ENCODE data around the gene MFAP5.
"Not testable (repeated sequence)": the region's sequence is repeated elsewhere in the genome, so short reads cannot be mapped to it uniquely, and the experiment has no call there.

- not testable (repeated sequence) for TF ChIP-seq EP300 (IDR thresholded peaks at IDR 0.05; ENCODE audit: borderline replicate concordance in 1 of 2, low read depth in 1 of 2, low read length in 1 of 2); JUND (IDR thresholded peaks at IDR 0.05); REST (IDR thresholded peaks at IDR 0.05; ENCODE audit: low read depth, low read length); POLR2AphosphoS5 (IDR thresholded peaks at IDR 0.05; ENCODE audit: low read depth, low read length); YY1 (IDR thresholded peaks at IDR 0.05; ENCODE audit: low read depth); SIN3A (IDR thresholded peaks at IDR 0.05; ENCODE audit: borderline replicate concordance, low read depth, low read length); ELF1 (IDR thresholded peaks at IDR 0.05)
- TF ChIP-seq, protein P1, sequence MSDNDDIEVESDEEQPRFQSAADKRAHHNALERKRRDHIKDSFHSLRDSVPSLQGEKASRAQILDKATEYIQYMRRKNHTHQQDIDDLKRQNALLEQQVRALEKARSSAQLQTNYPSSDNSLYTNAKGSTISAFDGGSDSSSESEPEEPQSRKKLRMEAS (IDR thresholded peaks at IDR 0.05; ENCODE audit: low read depth), result not testable (repeated sequence)
- TF ChIP-seq, protein P2, sequence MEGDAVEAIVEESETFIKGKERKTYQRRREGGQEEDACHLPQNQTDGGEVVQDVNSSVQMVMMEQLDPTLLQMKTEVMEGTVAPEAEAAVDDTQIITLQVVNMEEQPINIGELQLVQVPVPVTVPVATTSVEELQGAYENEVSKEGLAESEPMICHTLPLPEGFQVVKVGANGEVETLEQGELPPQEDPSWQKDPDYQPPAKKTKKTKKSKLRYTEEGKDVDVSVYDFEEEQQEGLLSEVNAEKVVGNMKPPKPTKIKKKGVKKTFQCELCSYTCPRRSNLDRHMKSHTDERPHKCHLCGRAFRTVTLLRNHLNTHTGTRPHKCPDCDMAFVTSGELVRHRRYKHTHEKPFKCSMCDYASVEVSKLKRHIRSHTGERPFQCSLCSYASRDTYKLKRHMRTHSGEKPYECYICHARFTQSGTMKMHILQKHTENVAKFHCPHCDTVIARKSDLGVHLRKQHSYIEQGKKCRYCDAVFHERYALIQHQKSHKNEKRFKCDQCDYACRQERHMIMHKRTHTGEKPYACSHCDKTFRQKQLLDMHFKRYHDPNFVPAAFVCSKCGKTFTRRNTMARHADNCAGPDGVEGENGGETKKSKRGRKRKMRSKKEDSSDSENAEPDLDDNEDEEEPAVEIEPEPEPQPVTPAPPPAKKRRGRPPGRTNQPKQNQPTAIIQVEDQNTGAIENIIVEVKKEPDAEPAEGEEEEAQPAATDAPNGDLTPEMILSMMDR (IDR thresholded peaks at IDR 0.05), result not testable (repeated sequence)
- TF ChIP-seq, protein P3, sequence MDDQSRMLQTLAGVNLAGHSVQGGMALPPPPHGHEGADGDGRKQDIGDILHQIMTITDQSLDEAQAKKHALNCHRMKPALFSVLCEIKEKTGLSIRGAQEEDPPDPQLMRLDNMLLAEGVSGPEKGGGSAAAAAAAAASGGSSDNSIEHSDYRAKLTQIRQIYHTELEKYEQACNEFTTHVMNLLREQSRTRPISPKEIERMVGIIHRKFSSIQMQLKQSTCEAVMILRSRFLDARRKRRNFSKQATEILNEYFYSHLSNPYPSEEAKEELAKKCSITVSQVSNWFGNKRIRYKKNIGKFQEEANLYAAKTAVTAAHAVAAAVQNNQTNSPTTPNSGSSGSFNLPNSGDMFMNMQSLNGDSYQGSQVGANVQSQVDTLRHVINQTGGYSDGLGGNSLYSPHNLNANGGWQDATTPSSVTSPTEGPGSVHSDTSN (IDR thresholded peaks at IDR 0.05), result not testable (repeated sequence)
Measured at GRCh38 chr12:8624750-8625149, 37.9 kb downstream of the MFAP5 start.
